Thyroid gland (tissue), 4 donors: ENCODE data around the gene HNRNPAB. TPM values are rescaled to one million over a fixed set of nuclear protein-coding genes. Genes with fewer than 3 reads are reported as not detected.

ENCODE experiments used
- DNase-seq, 2 donors: peaks; one replicate each; pipeline ENCODE4 v3.0.0-alpha.2; 2019
- H3K27ac ChIP-seq, 3 donors: fragments of 200-600 bp; sonication (generic); 1 replicate in 2 of 3; 2 replicates in 1 of 3; pipeline ENCODE4 v1.5.1; 2016 to 2019; ENCODE audit warnings: mild to moderate bottlenecking in 1 of 3, moderate library complexity in 1 of 3
- H3K27me3 ChIP-seq: fragments of 200-600 bp; sonication (generic); one replicate; pipeline ENCODE4 v1.5.1; 2019
- H3K36me3 ChIP-seq, 2 donors: fragments of 200-600 bp; sonication (generic); one replicate each; pipeline ENCODE4 v1.5.1; 2016 to 2019
- H3K4me1 ChIP-seq, 2 donors: fragments of 200-600 bp; sonication (generic); one replicate each; pipeline ENCODE4 v1.5.1; 2017 to 2019
- H3K4me3 ChIP-seq, 3 donors: fragments of 200-600 bp; sonication (generic); replicated peaks in 1 of 3; 1 replicate in 2 of 3; 2 replicates in 1 of 3; pipeline ENCODE4 v1.5.1; 2016; ENCODE audit warnings: mild to moderate bottlenecking in 1 of 3
- H3K9me3 ChIP-seq: fragments of 200-600 bp; sonication (generic); one replicate; pipeline ENCODE4 v1.5.1; 2017
- POLR2A ChIP-seq, 2 donors: fragments of 450-650 bp; IDR thresholded peaks; one replicate each; pipeline ENCODE4 v1.6.1; 2017; ENCODE audit warnings: antibody characterized with exemption in 2 of 2, mild to moderate bottlenecking in 2 of 2, moderate library complexity in 1 of 2
- WGBS, 2 donors: methylation state at CpG; one replicate each; pipeline ENCODE4 v1.1.5; 2017; 5-methylcytosine and 5-hydroxymethylcytosine counted together
- intact Hi-C: fragments of 100-400 bp; cut with DNase I; formaldehyde crosslinking; loops from one replicate; pipeline ENCODE4 v1.15.1; 2023
- total RNA-seq, 4 donors: library from RNA; depleted of rRNA; stranded (reverse); fragments of >200 nt; gene quantifications; one replicate each; pipeline ENCODE4 v1.2.3, GENCODE V29; 2016
- TF ChIP-seq, protein P1 (sequence below), 6 experiments: fragments of 200-600 bp in 3 of 6; fragments of 450-650 bp in 3 of 6; sonication (generic) in 3 of 6; IDR thresholded peaks; one replicate each; pipeline ENCODE4 v1.5.1; 2016 to 2019; ENCODE audit warnings: antibody characterized with exemption in 6 of 6, mild to moderate bottlenecking in 2 of 6, inconsistent platforms in 1 of 6, moderate library complexity in 1 of 6

Gene HNRNPAB
- 100 to 1,000 TPM in 2 of 4 donors, 10 to 100 TPM in 2; 65.0 to 111 (median 90.4) TPM for total RNA-seq

DNA sequence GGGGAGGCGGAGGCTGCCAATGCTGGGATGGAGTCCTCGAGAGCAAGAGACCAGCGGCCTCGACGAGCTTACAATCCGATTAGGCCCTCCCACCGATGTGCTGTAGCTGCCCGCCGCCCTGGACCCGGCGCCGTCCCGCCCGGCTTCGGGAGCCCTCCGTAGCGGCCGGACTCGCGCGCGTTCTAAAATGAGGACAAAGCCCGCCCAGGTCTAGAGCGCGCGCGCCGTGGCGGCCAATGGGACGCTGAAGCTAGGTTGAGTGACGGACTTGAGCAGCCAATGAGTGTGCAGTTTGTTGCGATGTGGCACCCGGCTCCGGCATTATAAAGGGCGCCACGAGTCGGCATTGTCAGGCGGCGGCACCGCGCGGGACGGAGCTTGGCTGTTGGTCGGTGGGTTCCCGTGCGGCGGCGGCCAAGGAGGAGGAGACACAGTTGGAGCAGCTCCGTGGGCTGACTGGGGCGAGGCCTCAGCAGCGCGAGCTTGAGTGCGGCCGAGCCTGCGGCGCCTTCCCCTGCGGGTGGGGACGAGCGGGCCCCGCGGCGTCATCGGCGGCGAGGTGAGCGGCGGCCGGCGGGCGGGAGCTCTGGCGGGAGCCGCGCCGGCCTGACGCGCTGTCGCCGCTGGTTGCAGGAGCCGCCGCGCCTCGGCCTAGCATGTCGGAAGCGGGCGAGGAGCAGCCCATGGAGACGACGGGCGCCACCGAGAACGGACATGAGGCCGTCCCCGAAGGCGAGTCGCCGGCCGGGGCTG lies at the start of gene HNRNPAB:
HNRNPAB (plus strand) TSS at position 352 of the 753 bp plus-strand sequence; CDS start at position 657, 305 bp downstream.
- TF ChIP-seq, protein P1, sequence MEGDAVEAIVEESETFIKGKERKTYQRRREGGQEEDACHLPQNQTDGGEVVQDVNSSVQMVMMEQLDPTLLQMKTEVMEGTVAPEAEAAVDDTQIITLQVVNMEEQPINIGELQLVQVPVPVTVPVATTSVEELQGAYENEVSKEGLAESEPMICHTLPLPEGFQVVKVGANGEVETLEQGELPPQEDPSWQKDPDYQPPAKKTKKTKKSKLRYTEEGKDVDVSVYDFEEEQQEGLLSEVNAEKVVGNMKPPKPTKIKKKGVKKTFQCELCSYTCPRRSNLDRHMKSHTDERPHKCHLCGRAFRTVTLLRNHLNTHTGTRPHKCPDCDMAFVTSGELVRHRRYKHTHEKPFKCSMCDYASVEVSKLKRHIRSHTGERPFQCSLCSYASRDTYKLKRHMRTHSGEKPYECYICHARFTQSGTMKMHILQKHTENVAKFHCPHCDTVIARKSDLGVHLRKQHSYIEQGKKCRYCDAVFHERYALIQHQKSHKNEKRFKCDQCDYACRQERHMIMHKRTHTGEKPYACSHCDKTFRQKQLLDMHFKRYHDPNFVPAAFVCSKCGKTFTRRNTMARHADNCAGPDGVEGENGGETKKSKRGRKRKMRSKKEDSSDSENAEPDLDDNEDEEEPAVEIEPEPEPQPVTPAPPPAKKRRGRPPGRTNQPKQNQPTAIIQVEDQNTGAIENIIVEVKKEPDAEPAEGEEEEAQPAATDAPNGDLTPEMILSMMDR (IDR thresholded peaks at IDR 0.05) = no peak
- TF ChIP-seq POLR2A (IDR thresholded peaks at IDR 0.05) = peak; percentile 97 to 100
- 0% methylated on average over 24 of the region's 96 CpGs; no CpG with 5 or more reads in 1 of the 2 donors for WGBS, 2 donors
- peak; percentile 94 for DNase-seq
- Histone ChIP-seq H3K9me3 (no peaks in the 10 kb centered on the region), H3K36me3 (peaks cover 20 to 23% of the 10 kb centered on the region in 2 donors), H3K27ac (peak within 1 kb of the TSS; percentile 50 to 86 (median 63)), H3K27me3 (no peaks in the 10 kb centered on the region), H3K4me1 (peaks cover 21 to 26% of the 10 kb centered on the region in 2 donors), H3K4me3 (peak within 1 kb of the TSS; percentile 78 to 99 (median 94))
- intact Hi-C loops = no loop called here

DNA sequence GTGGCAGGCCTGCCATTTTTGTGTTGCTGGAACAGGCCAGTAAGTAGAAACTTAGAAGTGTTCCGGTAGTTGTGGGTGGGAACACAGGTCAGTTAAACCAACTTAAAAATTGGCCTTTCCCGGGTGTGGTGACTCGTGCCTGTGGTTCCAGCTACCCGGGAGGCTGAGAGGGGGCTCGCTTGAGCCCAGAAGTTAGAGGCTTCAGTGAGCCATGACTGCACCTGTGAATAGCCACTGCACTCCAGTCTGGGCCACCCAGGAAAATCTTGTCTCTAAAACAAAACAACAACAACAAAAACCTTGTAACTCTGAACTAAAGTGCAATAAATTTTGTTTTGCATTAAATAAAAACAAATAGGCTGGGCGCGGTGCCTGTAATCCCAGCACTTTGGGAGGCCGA lies 49.3 kb upstream of the HNRNPAB start:
- WGBS, 2 donors = 71 to 79% methylated on average over 8 of the region's 8 CpGs
- Histone ChIP-seq H3K27ac (no peak overlapping the region), H3K4me1 (peaks cover 8 to 10% of the 10 kb centered on the region in 2 donors), H3K36me3 (peaks cover 6 to 8% of the 10 kb centered on the region in 2 donors), H3K27me3 (no peaks in the 10 kb centered on the region), H3K4me3 (no peak overlapping the region), H3K9me3 (no peaks in the 10 kb centered on the region)
- DNase-seq = no peak
- intact Hi-C loops = no loop called here
- TF ChIP-seq POLR2A (IDR thresholded peaks at IDR 0.05) = no peak
- TF ChIP-seq, protein P1 (IDR thresholded peaks at IDR 0.05) = no peak

DNA sequence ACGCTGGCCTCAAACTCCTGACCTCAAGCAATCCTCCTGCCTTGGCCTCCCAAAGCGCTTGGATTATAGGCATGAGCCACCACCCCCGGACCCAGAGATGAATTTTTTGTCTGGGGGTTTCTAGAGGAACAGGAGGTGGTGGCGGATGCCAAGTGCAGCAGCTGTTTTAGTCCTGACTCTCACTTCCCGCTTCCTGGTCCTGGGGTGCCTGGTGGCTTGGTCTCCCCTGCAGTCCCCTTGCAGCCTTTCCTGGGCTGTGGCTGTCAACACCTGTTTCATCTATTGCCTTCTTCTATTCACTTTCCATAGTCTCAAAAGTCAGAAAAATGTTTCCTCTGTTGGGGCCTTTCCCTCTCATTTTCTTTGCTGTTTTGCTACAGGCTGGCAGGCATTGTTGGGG lies 44.2 kb upstream of the HNRNPAB start:
- intact Hi-C loops = no loop called here
- peaks cover 0 to 8% of the 10 kb centered on the region in 2 donors for H3K4me1 ChIP-seq
- no peaks in the 10 kb centered on the region for H3K36me3 ChIP-seq
- no peak for DNase-seq
- H3K27me3 ChIP-seq = no peaks in the 10 kb centered on the region
- H3K4me3 ChIP-seq = no peak overlapping the region
- no peak overlapping the region for H3K27ac ChIP-seq
- H3K9me3 ChIP-seq = no peaks in the 10 kb centered on the region
- no peak for TF ChIP-seq POLR2A (IDR thresholded peaks at IDR 0.05)
- TF ChIP-seq, protein P1 (IDR thresholded peaks at IDR 0.05) = no peak
- WGBS, 2 donors = 86 to 97% methylated on average over 5 of the region's 5 CpGs

DNA sequence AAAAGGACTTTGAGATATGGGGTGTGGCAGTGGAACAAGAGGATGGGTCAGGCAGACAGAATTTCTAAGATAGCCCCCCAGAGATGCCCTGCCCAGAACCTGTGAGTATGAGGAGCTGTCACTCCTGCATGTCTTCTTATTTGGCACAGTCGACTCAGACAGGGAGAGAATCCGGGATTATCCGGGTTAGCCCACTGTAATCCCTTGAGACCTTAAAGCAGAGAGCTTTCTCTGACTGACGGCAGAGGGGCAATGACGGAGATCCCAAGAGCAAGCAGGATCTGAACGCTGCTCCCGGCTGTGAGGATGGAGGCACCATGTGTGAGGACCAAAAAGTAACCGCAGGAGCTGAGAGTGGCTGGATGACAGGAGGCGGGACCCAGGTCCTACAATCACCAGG lies 41.9 kb upstream of the HNRNPAB start:
- Histone ChIP-seq H3K27ac (no peak overlapping the region), H3K4me1 (peaks cover 0 to 8% of the 10 kb centered on the region in 2 donors), H3K9me3 (no peaks in the 10 kb centered on the region), H3K27me3 (no peaks in the 10 kb centered on the region), H3K36me3 (no peaks in the 10 kb centered on the region), H3K4me3 (no peak overlapping the region)
- intact Hi-C loops = no loop called here
- WGBS, 2 donors = 82 to 83% methylated on average over 9 of the region's 9 CpGs
- no peak for DNase-seq
- no peak for TF ChIP-seq POLR2A (IDR thresholded peaks at IDR 0.05)
- TF ChIP-seq, protein P1 (IDR thresholded peaks at IDR 0.05) = no peak
